Activated naive CD8-positive, alpha-beta T cell treated with anti-CD3 and anti-CD28 coated beads, Interleukin-2, amount 50 U/mL, for 24 hours (primary cell): Measurements from ENCODE around the gene INVS.

Source experiments
- ATAC-seq: fragments of 150-1000 bp; cut with Tn5 transposase; one replicate; pipeline ENCODE4 v1.10.0; 2021
- DNase-seq: peaks from one replicate; pipeline ENCODE4 v3.0.0; 2021
- H3K27ac Mint-ChIP-seq: one replicate; pipeline ENCODE4 v1.8.0; 2021; ENCODE audit warnings: mild to moderate bottlenecking, mixed read lengths
- H3K27me3 Mint-ChIP-seq: one replicate; pipeline ENCODE4 v1.8.0; 2021; ENCODE audit warnings: mixed read lengths
- H3K36me3 Mint-ChIP-seq: one replicate; pipeline ENCODE4 v1.8.0; 2021; ENCODE audit warnings: low read depth, mixed read lengths
- H3K4me1 Mint-ChIP-seq: one replicate; pipeline ENCODE4 v1.8.0; 2021; ENCODE audit warnings: mixed read lengths
- H3K4me3 Mint-ChIP-seq: one replicate; pipeline ENCODE4 v1.8.0; 2021; ENCODE audit warnings: mild to moderate bottlenecking, moderate library complexity, mixed read lengths
- H3K9me3 Mint-ChIP-seq: one replicate; pipeline ENCODE4 v1.8.0; 2021; ENCODE audit warnings: mixed read lengths

Gene INVS

DNA sequence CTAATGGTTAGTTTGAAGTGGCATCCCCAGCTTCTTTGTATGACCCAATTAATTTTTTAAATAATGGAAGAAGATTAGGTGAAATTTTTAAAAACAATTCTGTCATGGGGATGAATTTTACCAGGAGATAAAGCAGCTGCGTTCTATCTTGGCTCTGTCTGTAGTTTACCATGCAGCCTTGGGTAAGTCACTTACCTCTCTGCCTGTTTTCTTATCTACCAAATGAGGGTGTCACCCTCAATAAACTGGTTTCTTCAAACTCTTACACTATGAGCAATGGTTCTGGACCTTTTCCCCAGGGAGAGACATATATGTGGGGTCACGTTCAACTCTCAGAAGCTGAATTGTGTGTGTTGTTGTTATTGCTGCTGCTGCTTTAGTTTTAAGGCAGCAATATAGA is 182.0 kb downstream of the INVS start:
- Mint-ChIP-seq H3K27ac (no peak overlapping the region), H3K9me3 (peaks cover 14% of the 10 kb centered on the region), H3K27me3 (no peaks in the 10 kb centered on the region), H3K4me1 (peaks cover 13% of the 10 kb centered on the region), H3K4me3 (no peak overlapping the region), H3K36me3 (peaks cover 61% of the 10 kb centered on the region)
- DNase-seq (no peak), ATAC-seq (no peak)

DNA sequence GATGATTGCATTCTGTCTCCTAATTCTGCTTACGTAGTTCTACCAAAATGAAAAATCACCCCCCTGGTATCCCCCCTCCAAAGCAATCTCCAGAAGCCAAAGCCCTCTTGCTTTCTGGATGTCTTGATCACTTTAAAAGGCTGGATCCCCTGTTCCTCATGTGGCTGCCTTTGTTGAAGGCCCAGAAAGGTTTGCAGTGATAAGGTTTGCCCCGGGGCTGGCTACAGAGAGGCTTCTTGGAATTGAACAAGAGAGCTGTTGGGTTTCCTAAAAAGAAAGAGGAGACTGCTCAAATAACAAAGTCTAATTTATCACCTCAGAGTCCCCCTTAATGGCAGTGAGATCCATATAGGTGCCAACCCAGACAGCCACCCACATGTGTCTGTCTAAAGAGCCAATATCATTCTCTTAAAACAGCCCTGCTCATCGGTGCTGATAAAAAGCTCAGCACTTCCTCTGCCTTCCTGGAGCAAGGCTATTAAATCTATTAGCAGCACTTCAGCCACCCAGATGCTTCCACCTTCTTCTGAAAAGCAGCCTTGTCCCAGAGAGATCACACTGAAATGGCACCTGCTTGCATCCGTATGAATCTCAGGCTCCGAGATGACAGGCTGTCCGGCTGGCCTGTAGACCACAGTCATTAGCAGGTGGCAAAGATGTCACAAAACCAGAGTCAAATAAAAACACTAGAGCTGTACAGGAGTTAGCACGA is 182.8 kb downstream of the INVS start:
- Mint-ChIP-seq H3K4me3 (no peak overlapping the region), H3K36me3 (peaks cover 61% of the 10 kb centered on the region), H3K27ac (no peak overlapping the region), H3K4me1 (peaks cover 10% of the 10 kb centered on the region), H3K9me3 (peaks cover 17% of the 10 kb centered on the region), H3K27me3 (no peaks in the 10 kb centered on the region)
- DNase-seq (no peak), ATAC-seq (no peak)

- ATAC-seq: no peak
- H3K27me3 Mint-ChIP-seq: no peaks in the 10 kb centered on the region
- peaks cover 20% of the 10 kb centered on the region for H3K9me3 Mint-ChIP-seq
- peaks cover 5% of the 10 kb centered on the region for H3K4me1 Mint-ChIP-seq
- H3K4me3 Mint-ChIP-seq: no peak overlapping the region
- H3K36me3 Mint-ChIP-seq: peaks cover 61% of the 10 kb centered on the region
- H3K27ac Mint-ChIP-seq: no peak overlapping the region
- no peak for DNase-seq
Observed at GRCh38 chr9:100282388-100282719, 183.3 kb downstream of the INVS start.

GRCh38 chr9:100284247-100284646 is 185.2 kb downstream of the INVS start:
- ATAC-seq (no peak), DNase-seq (no peak)
- peaks cover 70% of the 10 kb centered on the region for H3K36me3 Mint-ChIP-seq
- no peaks in the 10 kb centered on the region for H3K27me3 Mint-ChIP-seq
- no peaks in the 10 kb centered on the region for H3K4me1 Mint-ChIP-seq
- H3K27ac Mint-ChIP-seq: no peak overlapping the region
- no peak overlapping the region for H3K4me3 Mint-ChIP-seq
- peaks cover 24% of the 10 kb centered on the region for H3K9me3 Mint-ChIP-seq

- Mint-ChIP-seq H3K4me3 (no peak overlapping the region), H3K27ac (no peak overlapping the region), H3K4me1 (no peaks in the 10 kb centered on the region), H3K36me3 (peaks cover 71% of the 10 kb centered on the region), H3K9me3 (peaks cover 24% of the 10 kb centered on the region), H3K27me3 (no peaks in the 10 kb centered on the region)
- DNase-seq (no peak), ATAC-seq (no peak)
Observed at GRCh38 chr9:100285080-100285479, 186.0 kb downstream of the INVS start.

DNA sequence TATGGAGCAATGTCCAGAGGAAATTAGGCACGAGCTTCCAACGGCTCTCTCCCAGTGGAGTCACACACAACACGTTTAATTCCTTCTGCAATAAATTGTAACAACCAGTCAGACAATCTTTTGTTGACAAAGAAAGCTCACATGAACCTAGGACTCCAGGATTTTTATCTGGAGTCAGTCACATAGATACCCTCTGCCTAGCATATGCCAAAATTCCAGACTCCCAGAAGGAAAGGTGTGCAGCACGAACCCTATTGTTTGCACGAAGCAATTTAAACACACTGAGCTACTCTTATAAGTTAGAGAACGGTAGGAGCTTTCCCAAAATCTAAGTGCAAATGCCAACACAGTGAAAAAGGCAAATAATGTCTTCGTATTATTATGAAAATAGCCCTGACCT is 186.6 kb downstream of the INVS start:
- peaks cover 70% of the 10 kb centered on the region for H3K36me3 Mint-ChIP-seq
- no peak for ATAC-seq
- H3K27me3 Mint-ChIP-seq: no peaks in the 10 kb centered on the region
- no peak overlapping the region for H3K4me3 Mint-ChIP-seq
- peaks cover 24% of the 10 kb centered on the region for H3K9me3 Mint-ChIP-seq
- no peak overlapping the region for H3K27ac Mint-ChIP-seq
- no peak for DNase-seq
- no peaks in the 10 kb centered on the region for H3K4me1 Mint-ChIP-seq

GRCh38 chr9:100286257-100286656 is 187.2 kb downstream of the INVS start:
- Mint-ChIP-seq H3K36me3 (peaks cover 71% of the 10 kb centered on the region), H3K4me3 (no peak overlapping the region), H3K4me1 (no peaks in the 10 kb centered on the region), H3K27ac (no peak overlapping the region), H3K27me3 (no peaks in the 10 kb centered on the region), H3K9me3 (peaks cover 24% of the 10 kb centered on the region)
- no peak for DNase-seq
- ATAC-seq: no peak

- peaks cover 24% of the 10 kb centered on the region for H3K9me3 Mint-ChIP-seq
- H3K27me3 Mint-ChIP-seq: no peaks in the 10 kb centered on the region
- DNase-seq (no peak), ATAC-seq (no peak)
- H3K4me3 Mint-ChIP-seq: no peak overlapping the region
- H3K36me3 Mint-ChIP-seq: peaks cover 79% of the 10 kb centered on the region
- no peaks in the 10 kb centered on the region for H3K4me1 Mint-ChIP-seq
- H3K27ac Mint-ChIP-seq: no peak overlapping the region
Observed at GRCh38 chr9:100287186-100287585, 188.1 kb downstream of the INVS start.

DNA sequence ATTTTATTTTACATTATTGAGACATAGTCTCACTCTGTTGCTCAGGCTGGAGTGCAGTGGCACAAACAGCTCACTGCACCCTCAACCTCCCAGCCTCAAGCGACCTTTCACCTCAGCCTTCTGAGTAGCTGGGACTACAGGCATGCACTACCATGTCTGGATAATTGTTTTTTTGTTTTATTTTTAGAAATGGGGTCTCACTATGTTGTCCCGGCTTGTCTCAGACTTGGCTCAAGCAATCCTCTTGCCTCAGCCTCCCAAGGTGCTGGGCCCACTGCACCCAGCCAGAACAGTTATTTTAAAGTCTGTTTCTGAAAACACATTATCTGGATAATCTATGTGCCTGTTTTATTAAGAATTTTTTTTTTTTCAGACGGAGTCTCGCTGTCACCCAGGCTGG is 191.7 kb downstream of the INVS start:
- DNase-seq (no peak), ATAC-seq (no peak)
- Mint-ChIP-seq H3K4me3 (no peak overlapping the region), H3K9me3 (peaks cover 11% of the 10 kb centered on the region), H3K36me3 (peaks cover 64% of the 10 kb centered on the region), H3K27ac (no peak overlapping the region), H3K27me3 (no peaks in the 10 kb centered on the region), H3K4me1 (no peaks in the 10 kb centered on the region)

DNA sequence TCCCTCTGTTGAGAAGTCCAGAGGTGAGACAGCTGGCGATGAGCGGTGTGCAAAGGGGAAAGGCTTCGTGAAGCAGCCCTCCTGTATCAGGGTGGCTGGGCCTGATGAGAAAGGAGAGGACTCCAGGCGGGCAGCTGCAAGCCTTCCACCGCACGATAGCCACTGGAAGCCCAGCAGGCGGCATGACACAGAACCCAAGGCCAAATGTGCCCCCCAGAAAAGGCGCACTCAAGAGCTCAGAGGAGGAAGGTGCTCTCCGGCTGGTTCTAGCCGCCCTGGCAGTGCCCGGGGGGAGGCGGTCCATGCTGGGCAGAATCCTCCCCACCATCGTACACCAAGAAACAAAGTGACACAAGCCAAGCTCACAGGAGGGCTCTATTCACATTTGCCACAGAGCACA is 193.4 kb downstream of the INVS start:
- peaks cover 56% of the 10 kb centered on the region for H3K36me3 Mint-ChIP-seq
- no peak for DNase-seq
- no peak for ATAC-seq

GRCh38 chr9:100294341-100294740 is 195.3 kb downstream of the INVS start:
- Mint-ChIP-seq H3K4me3 (no peak overlapping the region), H3K9me3 (no peaks in the 10 kb centered on the region), H3K27ac (no peak overlapping the region), H3K36me3 (peaks cover 46% of the 10 kb centered on the region), H3K27me3 (no peaks in the 10 kb centered on the region), H3K4me1 (no peaks in the 10 kb centered on the region)
- DNase-seq (no peak), ATAC-seq (no peak)

More for the DNA sequence above, 193.4 kb downstream of the INVS start:
- Mint-ChIP-seq H3K9me3 (peaks cover 3% of the 10 kb centered on the region), H3K4me1 (no peaks in the 10 kb centered on the region), H3K4me3 (no peak overlapping the region), H3K27ac (no peak overlapping the region), H3K27me3 (no peaks in the 10 kb centered on the region)

DNA sequence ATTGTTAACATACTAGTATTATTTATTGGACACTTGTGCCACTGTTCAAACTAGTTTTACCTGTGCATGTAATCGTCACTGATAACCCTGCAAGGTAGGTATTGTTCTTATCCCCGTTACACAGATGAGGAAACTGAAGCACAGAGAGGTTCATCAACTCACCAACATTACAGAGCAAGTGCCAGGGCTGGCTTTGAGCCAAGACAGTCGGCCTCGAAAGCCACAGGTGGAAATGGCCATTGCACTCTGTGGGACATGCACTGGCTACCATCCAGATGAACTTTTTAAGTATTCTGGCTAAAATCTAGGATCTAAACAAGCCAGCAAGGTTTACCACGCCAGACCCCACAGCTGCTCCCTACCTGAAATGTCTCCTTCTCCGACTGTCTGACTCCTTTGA is 195.8 kb downstream of the INVS start:
- Mint-ChIP-seq H3K4me3 (no peak overlapping the region), H3K4me1 (no peaks in the 10 kb centered on the region), H3K27ac (no peak overlapping the region), H3K27me3 (no peaks in the 10 kb centered on the region), H3K36me3 (peaks cover 41% of the 10 kb centered on the region), H3K9me3 (no peaks in the 10 kb centered on the region)
- DNase-seq (no peak), ATAC-seq (no peak)

GRCh38 chr9:100295240-100295639 is 196.2 kb downstream of the INVS start:
- Mint-ChIP-seq H3K4me1 (no peaks in the 10 kb centered on the region), H3K36me3 (peaks cover 38% of the 10 kb centered on the region), H3K27me3 (no peaks in the 10 kb centered on the region), H3K4me3 (no peak overlapping the region), H3K27ac (no peak overlapping the region), H3K9me3 (no peaks in the 10 kb centered on the region)
- no peak for DNase-seq
- no peak for ATAC-seq

DNA sequence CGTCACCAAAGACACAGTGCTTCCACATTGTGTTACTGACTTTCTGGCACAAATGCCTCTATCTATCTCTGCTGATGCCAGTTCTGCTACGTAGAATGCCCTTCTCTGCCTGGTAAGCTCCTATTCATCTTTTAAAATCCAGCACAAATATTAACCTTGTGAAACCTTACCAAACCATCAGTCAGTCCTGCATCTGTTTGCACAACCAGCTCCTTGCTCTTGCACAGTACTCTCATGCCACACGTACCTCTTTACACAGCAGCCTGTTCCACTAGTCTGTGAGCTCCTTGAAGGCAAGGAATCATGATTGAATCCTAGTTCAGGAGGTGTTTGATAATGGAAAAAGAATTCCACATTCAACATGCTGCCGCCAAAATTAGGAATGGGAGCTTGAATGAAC is 197.4 kb downstream of the INVS start:
- peaks cover 38% of the 10 kb centered on the region for H3K36me3 Mint-ChIP-seq
- no peak for DNase-seq
- H3K4me3 Mint-ChIP-seq: no peak overlapping the region
- ATAC-seq: no peak
- H3K4me1 Mint-ChIP-seq: no peaks in the 10 kb centered on the region
- H3K9me3 Mint-ChIP-seq: no peaks in the 10 kb centered on the region
- no peak overlapping the region for H3K27ac Mint-ChIP-seq
- H3K27me3 Mint-ChIP-seq: no peaks in the 10 kb centered on the region

DNA sequence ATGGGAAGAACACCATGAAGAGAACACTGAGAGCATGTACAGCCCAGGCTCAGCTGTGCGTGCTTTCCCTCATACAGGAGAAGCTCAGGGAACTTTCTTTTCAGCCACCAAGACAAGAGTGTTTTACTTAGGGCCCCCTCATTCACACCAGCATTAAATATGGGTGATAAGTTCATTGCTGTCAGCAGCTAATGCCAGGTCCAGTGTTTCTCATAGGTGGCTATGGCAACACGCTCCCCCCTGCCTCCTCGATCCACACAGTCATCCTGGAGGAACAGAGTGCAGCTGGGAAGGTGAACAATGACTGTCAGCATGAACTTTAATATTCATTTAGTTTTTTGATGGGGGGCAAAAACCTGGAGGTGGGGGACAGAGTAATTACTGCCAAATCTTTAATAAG is 199.3 kb downstream of the INVS start:
- H3K9me3 Mint-ChIP-seq: no peaks in the 10 kb centered on the region
- H3K4me3 Mint-ChIP-seq: no peak overlapping the region
- no peaks in the 10 kb centered on the region for H3K4me1 Mint-ChIP-seq
- no peaks in the 10 kb centered on the region for H3K27me3 Mint-ChIP-seq
- H3K27ac Mint-ChIP-seq: no peak overlapping the region
- no peak for ATAC-seq
- DNase-seq: no peak
- H3K36me3 Mint-ChIP-seq: peaks cover 34% of the 10 kb centered on the region

- no peak overlapping the region for H3K4me3 Mint-ChIP-seq
Observed at GRCh38 chr9:100303747-100304146, 204.7 kb downstream of the INVS start.

More at GRCh38 chr9:100303747-100304146, 204.7 kb downstream of the INVS start:
- Mint-ChIP-seq H3K27me3 (no peaks in the 10 kb centered on the region), H3K9me3 (no peaks in the 10 kb centered on the region), H3K36me3 (peaks cover 53% of the 10 kb centered on the region), H3K27ac (peak overlapping the region; percentile 28), H3K4me1 (no peaks in the 10 kb centered on the region)
- DNase-seq (no peak), ATAC-seq (no peak)
